Endothelial cell of umbilical vein (primary cell): ENCODE data around the gene ZP3. TPM values are rescaled to one million over a fixed set of nuclear protein-coding genes. Genes with fewer than 3 reads are reported as not detected.

Experiments
- polyA plus RNA-seq, 4 experiments: library from polyadenylated mRNA; depleted of rRNA in 3 of 4; stranded (reverse) in 3 of 4; unstranded in 1 of 4; fragments of >200 nt; gene quantifications; 2 replicates each; pipeline versions ENCODE4 v1.2.1 to v1.2.3, GENCODE V29; 2011 to 2012; ENCODE audit warnings: missing spikeins in 1 of 4
- total RNA-seq: library from RNA; stranded (reverse); gene quantifications from 2 replicates; pipeline ENCODE4 v1.2.3, GENCODE V29; 2021

The ZP3 gene
- total and polyA plus RNA-seq, 2 donors (not counting 3 experiments of a cell fraction or from before 2014, with no cell fraction given), result 3.0 to 4.0 TPM

Other genes starting within 250 kb of the ZP3 start
- 4.8 and 5.4 TPM in 2 replicates for gene SRRM3, start 223.1 kb upstream of the ZP3 start, total RNA-seq
- 4.4 and 4.9 TPM in 2 replicates for gene SRRM3, start 223.1 kb upstream of the ZP3 start, polyA plus RNA-seq
- gene HSPB1, start 122.3 kb upstream of the ZP3 start, total RNA-seq, result 1,711 and 1,748 TPM in 2 replicates
- gene HSPB1, start 122.3 kb upstream of the ZP3 start, polyA plus RNA-seq, result 3,130 and 5,305 TPM in 2 replicates
- gene YWHAG, start 66.0 kb upstream of the ZP3 start, total RNA-seq, result 199 and 205 TPM in 2 replicates
- gene YWHAG, start 66.0 kb upstream of the ZP3 start, polyA plus RNA-seq, result 41.3 and 55.6 TPM in 2 replicates
- gene SSC4D, start 15.3 kb upstream of the ZP3 start, total RNA-seq, result 0.39 and 0.46 TPM in 2 replicates
- 0.88 and 1.1 TPM in 2 replicates for gene SSC4D, start 15.3 kb upstream of the ZP3 start, polyA plus RNA-seq
- gene DTX2, start 36.8 kb downstream of the ZP3 start, total RNA-seq, result 16.7 and 17.1 TPM in 2 replicates
- gene DTX2, start 36.8 kb downstream of the ZP3 start, polyA plus RNA-seq, result 8.5 and 11.7 TPM in 2 replicates
- gene UPK3B, start 85.6 kb downstream of the ZP3 start, total RNA-seq, result 0.77 and 0.97 TPM in 2 replicates
- gene UPK3B, start 85.6 kb downstream of the ZP3 start, polyA plus RNA-seq, result 0.19 TPM in 1 of 2 replicates, not detected in the other
- gene SPDYE16, start 118.3 kb downstream of the ZP3 start, total RNA-seq, result 0.22 TPM in 1 of 2 replicates, not detected in the other
- 0.03 and 0.24 TPM in 2 replicates for gene SPDYE16, start 118.3 kb downstream of the ZP3 start, polyA plus RNA-seq
- gene POMZP3, start 202.3 kb downstream of the ZP3 start, total RNA-seq, result 9.8 and 20.8 TPM in 2 replicates
- gene POMZP3, start 202.3 kb downstream of the ZP3 start, polyA plus RNA-seq, result 12.7 and 13.5 TPM in 2 replicates